IMR-90 (cell line): ENCODE measurements around the gene MYO7B. TPM values are rescaled to one million over a fixed set of nuclear protein-coding genes. Genes with fewer than 3 reads are reported as not detected.

Source experiments
- ATAC-seq: fragments of 200-7000 bp; cut with Tn5 transposase; 2 replicates; pipeline ENCODE4 v1.9.1; 2020; ENCODE audit warnings: low read depth, mild to moderate bottlenecking, moderate library complexity
- BruUV-seq: library from RNA; stranded (reverse); fragments of 400-500 nt; replicated peaks from 2 replicates; lab custom pipeline; 2021; lab: Mats Ljungman, UMichigan
- CTCF ChIA-PET: fragments of 300-600 bp; formaldehyde crosslinking; extraction: SDS; loops from one replicate; lab custom pipeline; 2021; ENCODE audit warnings: antibody characterized with exemption; lab: Yijun Ruan, JAX
- POLR2A ChIA-PET: fragments of 300-600 bp; sonication (Branson Sonifier 250); formaldehyde crosslinking; loops from one replicate; lab custom pipeline; 2022; ENCODE audit warnings: antibody characterized with exemption; ENCODE audit not compliant: unreplicated experiment; lab: Charles Lee
- DNase-seq: peaks from one replicate; pipeline ENCODE4 v3.0.0; 2013
- H2AFZ ChIP-seq: replicated peaks from 2 replicates; pipeline ENCODE3; 2013; ENCODE audit warnings: low read length, mild to moderate bottlenecking; ENCODE audit not compliant: poor library complexity
- H2AK5ac ChIP-seq: 2 replicates; pipeline ENCODE4 v1.6.1; 2013; ENCODE audit warnings: low read depth, low read length, inconsistent platforms
- H2AK9ac ChIP-seq: replicated peaks from 2 replicates; pipeline ENCODE3; 2013; ENCODE audit warnings: mild to moderate bottlenecking, low read depth, low read length, moderate library complexity; ENCODE audit not compliant: poor library complexity
- H2BK120ac ChIP-seq: 2 replicates; pipeline ENCODE4 v1.6.1; 2013; ENCODE audit warnings: low read depth, low read length, inconsistent platforms
- H2BK15ac ChIP-seq: 3 replicates; pipeline ENCODE4 v1.6.1; 2013; ENCODE audit warnings: low read depth, low read length, inconsistent platforms
- H2BK20ac ChIP-seq: 2 replicates; pipeline ENCODE4 v1.6.1; 2013; ENCODE audit warnings: low read depth, mild to moderate bottlenecking, inconsistent platforms, low read length, moderate library complexity
- H2BK5ac ChIP-seq: 2 replicates; pipeline ENCODE4 v1.6.1; 2013; ENCODE audit warnings: mild to moderate bottlenecking, low read depth, low read length, inconsistent platforms; ENCODE audit not compliant: poor library complexity, severe bottlenecking
- H3K14ac ChIP-seq: replicated peaks from 2 replicates; pipeline ENCODE4 v1.6.1; 2013; ENCODE audit warnings: low read depth, low read length, inconsistent platforms
- H3K18ac ChIP-seq: 2 replicates; pipeline ENCODE4 v1.6.1; 2013; ENCODE audit warnings: low read depth, low read length, control low read depth
- H3K23ac ChIP-seq: 2 replicates; pipeline ENCODE4 v1.6.1; 2013; ENCODE audit warnings: low read depth, low read length, inconsistent platforms
- H3K27ac ChIP-seq: 2 replicates; pipeline ENCODE4 v1.5.1; 2013; ENCODE audit warnings: mild to moderate bottlenecking, control low read depth, low read length; ENCODE audit not compliant: insufficient read depth
- H3K27me3 ChIP-seq: 2 replicates; pipeline ENCODE4 v1.6.1; 2013; ENCODE audit warnings: low read length; ENCODE audit not compliant: control insufficient read depth, insufficient read depth
- H3K36me3 ChIP-seq: 2 replicates; pipeline ENCODE4 v1.6.1; 2013; ENCODE audit warnings: low read length, mixed read lengths; ENCODE audit not compliant: control insufficient read depth, insufficient read depth
- H3K4ac ChIP-seq: 2 replicates; pipeline ENCODE4 v1.6.1; 2013; ENCODE audit warnings: low read depth, low read length, inconsistent platforms
- H3K4me1 ChIP-seq: 2 replicates; pipeline ENCODE4 v1.6.1; 2013; ENCODE audit warnings: low read length, mixed read lengths; ENCODE audit not compliant: control insufficient read depth, insufficient read depth
- H3K4me2 ChIP-seq: 2 replicates; pipeline ENCODE4 v1.6.1; 2013; ENCODE audit warnings: low read depth, mild to moderate bottlenecking, control low read depth, low read length, moderate library complexity
- H3K4me3 ChIP-seq: 2 replicates; pipeline ENCODE4 v1.5.1; 2013; ENCODE audit warnings: low read depth, mild to moderate bottlenecking, control low read depth, low read length, moderate library complexity; ENCODE audit not compliant: insufficient read depth
- H3K56ac ChIP-seq: 2 replicates; pipeline ENCODE4 v1.6.1; 2013; ENCODE audit warnings: low read length, inconsistent platforms; ENCODE audit not compliant: insufficient read depth; ENCODE audit errors: extremely low read depth
- H3K79me1 ChIP-seq, 2 experiments: 2 replicates each; pipeline ENCODE4 v1.6.1; 2013; ENCODE audit warnings: low read length in 2 of 2, inconsistent platforms in 1 of 2, low read depth in 1 of 2
- H3K9ac ChIP-seq: 2 replicates; pipeline ENCODE4 v1.6.1; 2013; ENCODE audit warnings: low read depth, low read length, control low read depth
- H3K9me1 ChIP-seq: 2 replicates; pipeline ENCODE4 v1.6.1; 2013; ENCODE audit warnings: low read length, inconsistent platforms; ENCODE audit not compliant: insufficient read depth
- H3K9me3 ChIP-seq: 2 replicates; pipeline ENCODE4 v1.6.1; 2013; ENCODE audit warnings: low read length; ENCODE audit not compliant: control insufficient read depth, insufficient read depth
- H4K20me1 ChIP-seq: 2 replicates; pipeline ENCODE4 v1.6.1; 2013; ENCODE audit warnings: low read length, inconsistent platforms; ENCODE audit not compliant: insufficient read depth
- H4K5ac ChIP-seq: 2 replicates; pipeline ENCODE4 v1.6.1; 2013; ENCODE audit warnings: mild to moderate bottlenecking, low read depth, low read length, control low read depth
- H4K8ac ChIP-seq, 2 experiments: 2 replicates each; pipeline ENCODE4 v1.6.1; 2013; ENCODE audit warnings: low read depth in 2 of 2, low read length in 2 of 2, control low read depth in 1 of 2, inconsistent platforms in 1 of 2
- H4K91ac ChIP-seq: 2 replicates; pipeline ENCODE4 v1.6.1; 2013; ENCODE audit warnings: low read depth, low read length, inconsistent platforms; ENCODE audit not compliant: insufficient read depth
- CEBPB ChIP-seq: IDR thresholded peaks from 2 replicates; pipeline ENCODE4 v1.6.1; 2012; ENCODE audit warnings: low read depth, low read length, improper control_type of control experiment
- CHD1 ChIP-seq: IDR thresholded peaks from 2 replicates; pipeline ENCODE4 v1.6.1; 2012; ENCODE audit warnings: low read depth, low read length, improper control_type of control experiment
- FOS ChIP-seq: fragments of 150-350 bp; IDR thresholded peaks from 2 replicates; pipeline ENCODE4 v1.6.1; 2016; ENCODE audit warnings: low read depth, low read length
- MAFK ChIP-seq: IDR thresholded peaks from 2 replicates; pipeline ENCODE4 v1.6.1; 2012; ENCODE audit warnings: low read depth, low read length, improper control_type of control experiment
- MAZ ChIP-seq: IDR thresholded peaks from 2 replicates; pipeline ENCODE4 v1.6.1; 2012; ENCODE audit warnings: low read depth, mild to moderate bottlenecking, low read length, improper control_type of control experiment, moderate library complexity, borderline replicate concordance
- MXI1 ChIP-seq: IDR thresholded peaks from 2 replicates; pipeline ENCODE4 v1.6.1; 2012; ENCODE audit warnings: low read depth, mild to moderate bottlenecking, low read length, moderate library complexity, borderline replicate concordance
- NFE2L2 ChIP-seq: fragments of 150-350 bp; IDR thresholded peaks from 2 replicates; pipeline ENCODE4 v1.6.1; 2016; ENCODE audit warnings: low read depth, mild to moderate bottlenecking, low read length
- POLR2A ChIP-seq: IDR thresholded peaks from 2 replicates; pipeline ENCODE4 v1.6.1; 2012; ENCODE audit warnings: mild to moderate bottlenecking, low read depth, low read length
- RAD21 ChIP-seq: IDR thresholded peaks from 2 replicates; pipeline ENCODE4 v1.6.1; 2012; ENCODE audit warnings: low read length, improper control_type of control experiment
- RCOR1 ChIP-seq: IDR thresholded peaks from 2 replicates; pipeline ENCODE4 v1.6.1; 2012; ENCODE audit warnings: mild to moderate bottlenecking, low read length, improper control_type of control experiment; ENCODE audit not compliant: insufficient replicate concordance
- WGBS, 2 experiments: methylation state at CpG; one replicate each; pipeline versions ENCODE4 v1.1.5 to v1.1.7; 2013; ENCODE audit warnings: missing lambda C conversion rate in 2 of 2; ENCODE audit not compliant: insufficient read length in 1 of 2; ENCODE audit errors: extremely low coverage in 2 of 2; 5-methylcytosine and 5-hydroxymethylcytosine counted together
- dilution Hi-C: fragments of 300-500 bp; cut with HindIII; formaldehyde crosslinking; loops from one replicate; pipeline ENCODE4 v1.14.3; 2018; ENCODE audit warnings: low sequenced_read_pairs; ENCODE audit not compliant: unreplicated experiment
- in situ Hi-C: fragments of 300-500 bp; cut with MboI; formaldehyde crosslinking; loops from 3 replicates; pipeline ENCODE4 v1.14.3; 2019; ENCODE audit warnings: low sequenced_read_pairs, inconsistent platforms, mixed read lengths
- intact Hi-C: fragments of 100-400 bp; cut with micrococcal nuclease; formaldehyde crosslinking; loops from 2 replicates; pipeline ENCODE4 v1.10.0; 2022
- polyA plus RNA-seq, 3 experiments: library from polyadenylated mRNA; depleted of rRNA; stranded (reverse); fragments of >200 nt; gene quantifications; 2 replicates each; pipeline ENCODE4 v1.2.3, GENCODE V29; 2012; ENCODE audit warnings: low replicate concordance in 1 of 3
- total RNA-seq: library from RNA; depleted of rRNA; stranded (reverse); fragments of >200 nt; gene quantifications from 2 replicates; pipeline ENCODE4 v1.2.3, GENCODE V29; 2012
- TF ChIP-seq, protein P1 (sequence below): conservative IDR thresholded peaks from 2 replicates; pipeline ENCODE4 v1.5.1; 2012; ENCODE audit warnings: mild to moderate bottlenecking, low read depth, low read length, improper control_type of control experiment
- TF ChIP-seq, protein P2 (sequence below): fragments of 150-350 bp; IDR thresholded peaks from 2 replicates; pipeline ENCODE4 v1.6.1; 2016; ENCODE audit warnings: low read depth, mild to moderate bottlenecking, low read length, moderate library complexity, borderline replicate concordance
- TF ChIP-seq, protein P3 (sequence below): fragments of 150-350 bp; IDR thresholded peaks from 2 replicates; pipeline ENCODE4 v1.6.1; 2017; ENCODE audit warnings: mild to moderate bottlenecking, antibody characterized with exemption, low read length, low read depth

MYO7B gene
- total and polyA plus RNA-seq, 2 of the 4 experiments (the other 2 are of a cell fraction) = 0.18 to 0.46 TPM

DNA sequence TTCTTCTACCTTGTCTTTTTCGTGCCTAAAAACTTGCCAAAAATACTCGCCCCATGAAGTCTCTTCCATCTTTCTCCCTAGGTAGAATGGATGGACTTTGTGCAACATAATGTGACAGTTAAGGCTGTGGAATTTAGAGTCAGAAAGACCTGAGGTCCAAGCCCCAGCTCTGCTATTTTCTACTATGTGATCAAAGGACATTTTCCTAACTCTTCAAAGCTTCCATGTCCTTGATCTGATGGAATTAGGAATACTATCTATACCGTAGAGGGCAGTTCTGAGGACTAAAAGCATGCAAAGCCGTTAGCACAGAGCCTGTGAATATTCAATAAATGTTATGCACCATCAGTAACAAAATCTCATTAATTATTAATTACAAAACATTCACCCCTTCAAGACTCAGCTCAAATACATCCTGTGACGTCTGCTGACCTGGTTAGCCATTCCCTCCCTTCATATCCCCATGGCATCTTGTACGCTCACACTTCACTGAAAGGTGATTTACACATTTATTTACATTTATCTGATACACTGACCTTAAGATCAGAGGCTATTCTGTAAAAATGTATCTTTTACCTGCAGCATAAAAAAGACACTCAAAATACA lies 24.3 kb upstream of the MYO7B start:
- ChIA-PET CTCF (no interaction called here), POLR2A (no interaction called here)
- Histone ChIP-seq H3K9me3 (no peaks in the 10 kb centered on the region), H3K4me1 (peaks cover 5% of the 10 kb centered on the region), H3K4me2 (no peak overlapping the region), H3K9ac (no peak overlapping the region), H3K9me1 (peaks cover 19% of the 10 kb centered on the region), H3K4ac (no peak overlapping the region), H2AFZ (no peak overlapping the region), H3K27me3 (no peaks in the 10 kb centered on the region), H4K8ac (no peak overlapping the region), H3K4me3 (no peak overlapping the region), H3K27ac (no peak overlapping the region), H3K23ac (no peak overlapping the region), H2BK5ac (no peak overlapping the region), H2AK9ac (no peak overlapping the region), H2BK20ac (no peak overlapping the region), H2BK15ac (no peak overlapping the region), H3K56ac (no peak overlapping the region), H2BK120ac (no peak overlapping the region), H4K5ac (no peak overlapping the region), H4K91ac (no peak overlapping the region), H3K36me3 (peaks cover 10% of the 10 kb centered on the region), H3K14ac (no peak overlapping the region), H3K18ac (no peak overlapping the region), H4K20me1 (peaks cover 68% of the 10 kb centered on the region), H3K79me1 (peaks cover 21 to 73% of the 10 kb centered on the region in 2 experiments), H2AK5ac (no peak overlapping the region)
- intact Hi-C loops = no loop called here
- WGBS, 2 experiments = 100% methylated on average over 1 of the region's 6 CpGs; no CpG with 5 or more reads in 1 of the 2 experiments
- TF ChIP-seq, protein P1, sequence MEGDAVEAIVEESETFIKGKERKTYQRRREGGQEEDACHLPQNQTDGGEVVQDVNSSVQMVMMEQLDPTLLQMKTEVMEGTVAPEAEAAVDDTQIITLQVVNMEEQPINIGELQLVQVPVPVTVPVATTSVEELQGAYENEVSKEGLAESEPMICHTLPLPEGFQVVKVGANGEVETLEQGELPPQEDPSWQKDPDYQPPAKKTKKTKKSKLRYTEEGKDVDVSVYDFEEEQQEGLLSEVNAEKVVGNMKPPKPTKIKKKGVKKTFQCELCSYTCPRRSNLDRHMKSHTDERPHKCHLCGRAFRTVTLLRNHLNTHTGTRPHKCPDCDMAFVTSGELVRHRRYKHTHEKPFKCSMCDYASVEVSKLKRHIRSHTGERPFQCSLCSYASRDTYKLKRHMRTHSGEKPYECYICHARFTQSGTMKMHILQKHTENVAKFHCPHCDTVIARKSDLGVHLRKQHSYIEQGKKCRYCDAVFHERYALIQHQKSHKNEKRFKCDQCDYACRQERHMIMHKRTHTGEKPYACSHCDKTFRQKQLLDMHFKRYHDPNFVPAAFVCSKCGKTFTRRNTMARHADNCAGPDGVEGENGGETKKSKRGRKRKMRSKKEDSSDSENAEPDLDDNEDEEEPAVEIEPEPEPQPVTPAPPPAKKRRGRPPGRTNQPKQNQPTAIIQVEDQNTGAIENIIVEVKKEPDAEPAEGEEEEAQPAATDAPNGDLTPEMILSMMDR = no peak
- TF ChIP-seq, protein P2, sequence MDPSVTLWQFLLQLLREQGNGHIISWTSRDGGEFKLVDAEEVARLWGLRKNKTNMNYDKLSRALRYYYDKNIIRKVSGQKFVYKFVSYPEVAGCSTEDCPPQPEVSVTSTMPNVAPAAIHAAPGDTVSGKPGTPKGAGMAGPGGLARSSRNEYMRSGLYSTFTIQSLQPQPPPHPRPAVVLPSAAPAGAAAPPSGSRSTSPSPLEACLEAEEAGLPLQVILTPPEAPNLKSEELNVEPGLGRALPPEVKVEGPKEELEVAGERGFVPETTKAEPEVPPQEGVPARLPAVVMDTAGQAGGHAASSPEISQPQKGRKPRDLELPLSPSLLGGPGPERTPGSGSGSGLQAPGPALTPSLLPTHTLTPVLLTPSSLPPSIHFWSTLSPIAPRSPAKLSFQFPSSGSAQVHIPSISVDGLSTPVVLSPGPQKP = no peak
- TF ChIP-seq POLR2A (no peak), MXI1 (no peak), NFE2L2 (no peak), CHD1 (no peak), RAD21 (no peak), MAFK (no peak), FOS (no peak), MAZ (no peak), CEBPB (no peak), RCOR1 (no peak)
- TF ChIP-seq, protein P3, sequence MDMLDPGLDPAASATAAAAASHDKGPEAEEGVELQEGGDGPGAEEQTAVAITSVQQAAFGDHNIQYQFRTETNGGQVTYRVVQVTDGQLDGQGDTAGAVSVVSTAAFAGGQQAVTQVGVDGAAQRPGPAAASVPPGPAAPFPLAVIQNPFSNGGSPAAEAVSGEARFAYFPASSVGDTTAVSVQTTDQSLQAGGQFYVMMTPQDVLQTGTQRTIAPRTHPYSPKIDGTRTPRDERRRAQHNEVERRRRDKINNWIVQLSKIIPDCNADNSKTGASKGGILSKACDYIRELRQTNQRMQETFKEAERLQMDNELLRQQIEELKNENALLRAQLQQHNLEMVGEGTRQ = no peak
- ATAC-seq (no peak), DNase-seq (no peak)
- in situ Hi-C loops = no loop called here
- dilution Hi-C loops = no loop called here
- no TSS peak for BruUV-seq
